Germinal center (tissue), 1 donor: ENCODE data around the gene ZNF462.

Experiments used
- DNase-seq: peaks from one replicate; pipeline ENCODE4 v3.0.0; 2012; ENCODE audit warnings: mixed read lengths, low spot score

The ZNF462 gene

DNA sequence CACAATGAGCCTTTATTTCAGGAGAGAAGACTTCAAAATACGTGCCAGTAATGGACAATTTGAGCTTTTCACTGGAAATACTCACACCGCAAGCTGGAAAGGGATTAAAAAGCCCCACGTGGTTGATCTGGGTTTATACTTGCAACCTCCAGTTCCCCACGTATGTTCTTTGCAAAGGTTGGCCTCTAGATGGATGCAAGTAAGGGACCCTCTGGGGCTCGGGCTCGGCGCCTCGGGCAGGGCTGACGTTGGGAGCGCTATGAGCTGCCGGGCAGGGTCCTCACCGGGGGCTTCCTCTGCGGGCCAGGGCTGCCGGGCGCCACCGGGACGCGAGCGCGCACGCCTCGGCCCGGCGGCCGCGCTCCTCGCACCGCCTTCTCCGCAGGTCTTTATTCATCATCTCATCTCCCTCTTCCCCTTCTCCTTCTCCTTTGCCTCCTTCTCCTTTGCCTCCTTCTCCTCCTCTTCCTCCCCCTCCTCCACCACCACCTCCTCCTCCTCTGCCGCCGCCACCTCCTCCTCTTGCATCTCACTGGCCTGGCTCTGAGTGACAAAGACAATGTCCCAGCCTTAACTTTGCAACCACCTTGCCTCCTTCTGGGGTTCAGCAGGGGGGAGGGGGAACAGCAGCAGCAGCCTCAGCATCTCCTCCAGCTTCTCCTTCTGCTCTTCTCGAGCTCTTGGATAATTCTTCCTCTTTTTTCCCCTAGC is 701 bp upstream of the ZNF462 start:
- no peak for DNase-seq

DNA sequence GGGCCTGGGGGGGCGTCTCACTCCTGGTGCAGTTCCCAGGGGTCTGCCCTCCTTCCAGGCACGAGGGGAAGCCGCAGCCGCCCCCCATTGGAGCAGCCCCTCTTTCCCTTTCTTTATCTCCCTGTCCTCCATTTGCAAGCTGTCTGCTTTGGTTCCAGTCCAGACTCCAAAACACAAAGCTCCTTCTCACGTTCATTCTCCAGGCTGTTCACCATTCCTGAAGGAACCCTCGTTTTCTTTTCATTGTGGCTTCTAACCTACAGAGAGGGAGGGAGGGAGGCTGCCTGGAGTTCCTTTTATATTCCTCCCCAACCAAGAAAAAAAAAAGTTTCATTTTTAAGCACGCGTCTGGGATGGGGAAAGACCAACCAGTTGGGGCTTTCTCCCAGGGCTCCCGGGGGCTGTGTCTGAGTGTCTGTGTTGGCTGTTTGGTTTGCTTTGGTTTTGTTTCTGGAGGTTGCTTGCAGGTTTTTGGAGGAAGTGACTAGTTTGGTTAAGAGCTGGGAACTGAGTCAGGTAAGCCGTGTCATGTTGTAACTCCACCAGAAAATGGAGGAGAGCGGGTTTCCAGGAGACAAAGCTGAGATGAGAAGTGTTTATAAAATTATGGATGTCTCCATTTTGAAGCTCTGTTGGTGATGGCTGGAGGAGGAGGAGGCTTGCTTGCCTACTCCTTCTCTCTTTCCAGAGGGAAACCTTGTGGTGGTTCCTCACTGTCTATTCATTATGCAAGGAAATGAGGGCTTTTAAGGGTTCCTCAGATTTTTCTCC is 1.6 kb downstream of the ZNF462 start:
- no peak for DNase-seq

DNA sequence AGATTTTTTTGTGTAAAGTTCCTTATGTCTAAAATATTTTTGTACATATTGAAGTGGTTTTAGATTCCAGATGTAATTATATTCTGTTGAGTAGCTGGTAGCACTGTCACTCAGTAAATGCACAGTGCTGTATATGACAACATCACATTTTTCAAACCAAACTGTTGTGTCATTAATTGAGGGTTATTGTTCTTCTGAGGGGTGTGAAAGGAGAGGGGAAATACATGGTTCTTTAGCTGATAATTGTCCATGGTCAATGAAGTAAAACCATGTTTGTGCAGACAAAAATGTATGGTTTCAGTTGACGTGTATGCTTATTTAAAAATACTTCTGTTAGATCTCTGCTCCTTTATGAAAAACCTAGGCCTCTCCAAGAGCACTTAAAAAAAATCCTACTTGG is 3.3 kb downstream of the ZNF462 start:
- DNase-seq = no peak

DNA sequence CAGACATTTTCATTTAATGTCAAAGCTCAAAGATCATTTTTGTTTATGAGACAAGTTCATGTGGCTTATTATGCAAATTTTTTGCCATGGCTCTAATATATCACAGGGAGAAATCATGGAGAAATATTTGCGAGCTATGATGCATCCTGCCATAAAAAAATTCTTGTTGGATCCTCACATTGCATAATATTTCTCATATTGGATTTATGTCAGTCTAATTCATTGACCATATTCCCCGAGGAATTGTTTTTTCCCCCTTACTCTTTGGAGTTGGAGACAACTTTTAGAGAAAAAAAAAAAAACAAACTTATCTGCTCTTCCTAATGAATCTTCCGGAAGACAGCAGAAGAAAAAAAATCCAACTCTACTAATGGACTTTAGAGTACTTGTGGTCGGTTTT is 4.3 kb downstream of the ZNF462 start:
- no peak for DNase-seq

DNA sequence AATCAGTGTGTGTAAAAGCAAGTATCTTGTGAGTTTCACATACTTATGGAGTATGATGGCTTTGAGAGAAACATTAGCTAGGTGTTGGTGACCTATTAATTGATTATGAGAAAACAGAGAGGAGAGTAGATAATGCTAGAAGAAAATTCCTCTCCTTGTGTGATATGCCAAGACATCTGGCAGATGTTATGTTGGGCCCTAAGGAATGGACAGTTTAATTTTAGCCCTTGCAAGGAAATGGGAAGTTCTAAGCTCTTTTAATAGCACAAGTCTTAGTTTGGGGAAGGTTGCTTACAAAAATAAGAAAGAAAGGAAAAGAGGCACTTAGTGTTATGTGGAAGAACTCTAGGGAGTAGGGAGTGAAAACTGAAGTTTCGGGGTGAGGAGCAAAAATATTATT is 5.1 kb downstream of the ZNF462 start:
- no peak for DNase-seq

DNA sequence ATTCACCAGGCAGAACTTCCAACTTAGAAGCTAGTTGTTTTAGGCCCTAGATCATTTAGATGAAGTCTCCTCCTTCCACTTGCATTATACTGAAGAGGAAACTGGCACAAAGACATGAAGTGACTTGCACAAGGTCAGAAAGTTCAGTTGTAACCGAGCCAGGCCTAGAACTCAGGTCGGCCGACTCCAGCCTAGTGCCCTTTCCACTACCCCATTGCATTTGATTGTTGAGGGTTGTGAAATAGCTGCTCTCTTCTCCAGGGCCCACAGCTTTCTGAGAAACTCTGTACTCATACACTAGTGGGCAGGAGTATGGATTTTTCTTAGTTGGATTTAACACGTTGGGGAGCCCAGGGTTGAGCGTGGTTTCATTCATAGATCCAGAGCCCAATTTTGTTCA is 5.6 kb downstream of the ZNF462 start:
- no peak for DNase-seq

DNA sequence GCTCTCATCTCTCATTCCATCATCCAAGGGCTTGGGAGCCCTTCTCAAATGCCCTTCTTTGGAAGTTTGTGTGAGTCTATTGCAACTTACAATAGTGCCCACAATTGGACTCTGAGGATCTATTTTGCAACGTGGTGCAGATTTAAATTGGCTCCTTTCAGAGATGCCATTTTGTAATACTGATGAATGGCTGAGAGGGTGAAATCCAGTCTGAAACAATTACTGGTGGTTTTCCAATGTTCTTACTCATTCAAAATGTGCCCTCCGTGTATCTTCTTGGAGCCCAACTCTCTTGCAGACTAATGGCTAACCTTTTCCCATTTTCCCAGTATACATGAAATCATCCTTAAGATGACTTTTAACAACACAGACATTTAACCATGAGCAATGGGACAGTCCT is 6.1 kb downstream of the ZNF462 start:
- no peak for DNase-seq

DNA sequence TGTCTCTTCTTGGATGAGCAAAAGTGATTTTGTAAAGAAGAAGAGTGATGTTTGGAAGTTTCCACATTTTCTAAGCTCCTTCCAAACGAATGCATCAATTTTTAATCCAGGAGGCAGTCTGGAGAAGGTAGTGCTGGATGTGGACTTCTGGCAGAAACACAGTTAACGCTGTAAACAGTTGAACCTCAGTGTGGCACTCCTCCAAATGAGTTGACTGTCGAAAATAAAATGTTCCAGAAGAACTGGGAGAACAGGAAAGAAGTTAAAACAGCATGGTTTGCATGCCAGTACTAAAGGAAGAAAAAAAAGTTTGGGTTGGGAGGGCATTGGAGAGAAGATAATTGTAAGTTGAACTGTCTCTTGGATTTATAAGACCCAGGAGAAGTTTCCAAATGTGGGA is 6.5 kb downstream of the ZNF462 start:
- DNase-seq = no peak

DNA sequence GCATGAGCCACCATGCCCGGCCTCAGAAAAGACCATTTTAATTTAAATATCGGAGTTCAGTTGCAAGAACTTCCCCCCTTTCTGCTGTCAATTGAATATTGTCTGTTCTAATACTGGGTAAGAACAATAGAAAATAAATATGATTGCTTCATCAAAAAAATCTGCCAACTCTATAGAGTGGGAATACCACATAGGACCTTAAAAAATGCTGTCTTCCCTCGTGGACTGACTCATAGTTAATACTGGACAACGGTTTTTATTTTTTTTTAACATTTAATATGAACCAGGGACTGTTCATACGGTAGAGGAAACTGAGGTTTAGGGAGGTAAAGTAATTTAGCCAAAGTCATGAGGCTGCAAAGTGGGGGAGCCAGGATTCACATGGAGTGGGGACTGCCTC is 9.7 kb downstream of the ZNF462 start:
- DNase-seq = no peak

DNA sequence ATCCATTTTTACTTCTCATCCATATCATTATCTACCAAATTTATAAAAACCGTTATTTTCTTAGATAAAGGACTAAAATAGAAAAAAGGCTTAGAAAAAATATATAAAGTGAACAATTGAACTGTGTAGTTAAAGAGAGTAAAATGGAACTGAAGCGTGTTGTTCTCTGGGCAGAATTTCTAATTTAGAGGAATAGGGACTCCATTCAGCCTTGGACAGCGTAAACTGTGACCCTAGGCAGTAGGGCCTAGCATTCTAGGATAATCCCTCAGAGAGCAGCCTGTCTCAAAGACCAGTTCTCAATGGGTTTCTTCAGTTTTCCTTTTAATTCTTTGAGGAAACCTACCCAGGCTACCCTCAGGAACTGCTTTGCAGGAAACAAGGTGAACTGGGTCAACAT is 11.1 kb downstream of the ZNF462 start:
- DNase-seq = no peak

DNA sequence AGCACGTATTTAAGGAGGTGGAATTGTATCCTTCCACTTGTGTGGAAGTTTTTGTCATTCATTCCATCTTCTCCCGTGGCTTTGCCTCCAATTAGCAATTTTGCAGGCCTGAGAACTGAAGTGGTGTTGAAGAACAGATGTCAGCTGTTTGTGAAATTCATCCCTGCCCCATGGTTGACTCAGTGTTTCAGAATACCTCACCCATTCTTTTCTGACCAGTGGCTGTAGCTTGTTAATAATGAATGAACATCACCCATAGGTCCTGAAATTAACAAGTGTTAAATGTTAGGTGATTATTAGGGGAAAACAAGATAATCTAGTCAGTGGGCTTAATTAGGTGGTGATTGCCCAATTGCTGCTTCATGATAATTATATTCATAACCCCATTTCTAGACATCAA is 11.7 kb downstream of the ZNF462 start:
- no peak for DNase-seq

DNA sequence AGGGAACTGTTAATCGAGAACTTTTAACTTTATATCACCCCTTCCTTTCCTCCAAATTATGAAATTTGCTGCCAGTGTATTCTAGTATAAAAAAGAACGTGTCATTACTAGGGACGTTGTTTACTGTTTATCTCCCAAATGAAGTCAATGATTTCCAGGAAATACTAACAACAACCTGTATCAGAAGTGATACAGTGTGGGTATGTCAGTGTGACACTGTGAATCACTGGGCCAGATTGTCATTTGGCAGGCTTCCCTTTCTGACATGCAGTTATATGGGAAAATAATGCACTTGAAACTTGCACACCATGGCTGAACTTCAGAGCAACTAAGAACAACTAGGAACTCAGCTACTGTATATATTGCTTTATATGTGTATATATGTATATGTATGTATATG is 12.6 kb downstream of the ZNF462 start:
- no peak for DNase-seq

DNA sequence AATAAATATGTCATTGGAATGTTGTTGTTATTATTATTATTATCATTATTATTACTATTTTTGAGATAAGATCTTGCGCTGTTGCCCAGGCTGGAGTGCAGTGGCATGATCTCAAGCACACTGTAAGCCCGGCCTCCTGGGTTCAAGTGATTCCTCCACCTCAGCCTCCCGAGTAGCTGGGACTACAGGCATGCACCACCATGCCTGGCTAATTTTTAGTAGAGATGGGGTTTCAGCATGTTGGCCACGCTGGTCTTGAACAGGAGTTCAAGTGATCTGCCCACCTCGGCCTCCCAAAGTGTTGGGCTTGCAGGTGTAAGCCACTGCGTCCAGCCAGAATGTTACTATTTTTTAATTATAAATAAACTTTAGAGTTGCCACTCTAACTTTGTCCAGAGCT is 14.4 kb downstream of the ZNF462 start:
- no peak for DNase-seq

DNA sequence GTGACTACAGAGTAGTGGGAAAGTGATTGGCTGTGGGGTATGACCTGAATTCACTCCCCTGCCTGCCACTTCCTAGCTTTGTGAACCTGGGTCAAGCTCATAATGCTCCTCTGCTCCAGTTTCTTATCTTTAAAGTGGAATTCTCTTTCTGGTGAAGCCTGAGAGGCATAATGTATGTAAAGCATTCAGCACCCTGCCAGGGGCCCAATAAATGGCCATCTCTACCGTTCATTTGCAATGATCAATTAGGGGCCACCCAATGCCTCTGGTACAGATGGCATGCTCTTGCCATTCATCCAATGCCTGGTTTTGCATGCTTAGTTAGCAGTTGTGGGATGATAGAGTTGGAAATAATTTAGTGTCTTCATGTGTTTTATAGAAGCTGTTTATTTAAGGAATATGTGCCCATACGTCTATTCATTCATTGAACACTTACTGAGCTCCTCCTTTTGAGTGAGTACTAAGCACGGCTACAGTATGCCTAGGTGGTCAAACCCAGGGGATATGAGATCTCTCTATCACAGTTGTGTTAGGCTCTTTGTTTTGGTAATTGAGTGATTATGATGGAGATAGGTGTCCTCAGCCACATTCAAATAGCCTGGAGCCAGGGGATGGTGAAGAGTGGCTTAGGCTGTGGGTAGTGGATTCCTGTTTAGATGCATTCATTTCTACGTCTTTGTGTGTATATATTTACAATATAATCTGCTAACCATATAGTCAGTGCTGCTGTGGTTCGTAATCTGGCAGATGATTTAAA is 15.3 kb downstream of the ZNF462 start:
- no peak for DNase-seq

DNA sequence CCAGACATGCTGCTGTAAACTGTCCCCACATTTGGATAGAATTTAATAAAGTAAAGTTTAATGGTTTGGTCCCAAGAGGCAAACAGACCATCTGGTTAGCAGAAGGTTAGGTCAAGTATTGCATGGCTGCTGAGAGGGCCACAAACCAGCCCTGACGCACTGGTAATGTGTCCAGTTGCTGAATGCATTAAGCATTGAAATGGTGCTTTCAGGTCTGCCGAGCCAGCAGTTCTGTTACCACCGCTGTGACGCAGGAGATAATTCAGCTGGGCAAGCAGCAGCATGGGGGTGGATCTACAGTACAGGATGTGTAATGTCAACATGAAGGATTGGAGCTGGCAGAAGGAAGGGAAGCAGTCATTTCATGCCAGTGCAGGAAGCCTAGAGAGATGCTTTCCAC is 16.0 kb downstream of the ZNF462 start:
- no peak for DNase-seq

DNA sequence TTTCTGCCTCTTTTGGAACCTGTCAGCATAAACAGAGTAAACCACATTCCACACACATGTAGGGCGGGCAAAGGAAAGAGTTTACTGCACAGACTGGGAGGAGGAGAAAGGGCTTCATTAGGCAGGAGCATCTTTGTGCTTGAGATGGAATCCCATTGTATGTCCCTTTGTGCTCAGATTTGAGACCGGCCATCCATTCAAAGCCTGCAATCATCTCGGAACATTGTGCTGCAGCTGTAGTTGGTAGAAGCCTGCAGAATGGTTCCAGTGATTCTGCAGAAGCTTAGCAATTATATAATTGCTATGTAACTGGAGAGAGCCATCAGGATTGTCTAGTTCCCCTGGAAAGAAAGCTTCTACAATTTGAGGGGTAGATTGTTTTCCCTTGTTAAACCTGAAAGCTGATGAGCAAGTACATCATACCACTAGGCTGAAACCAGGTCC is 16.5 kb downstream of the ZNF462 start:
- DNase-seq = no peak

DNA sequence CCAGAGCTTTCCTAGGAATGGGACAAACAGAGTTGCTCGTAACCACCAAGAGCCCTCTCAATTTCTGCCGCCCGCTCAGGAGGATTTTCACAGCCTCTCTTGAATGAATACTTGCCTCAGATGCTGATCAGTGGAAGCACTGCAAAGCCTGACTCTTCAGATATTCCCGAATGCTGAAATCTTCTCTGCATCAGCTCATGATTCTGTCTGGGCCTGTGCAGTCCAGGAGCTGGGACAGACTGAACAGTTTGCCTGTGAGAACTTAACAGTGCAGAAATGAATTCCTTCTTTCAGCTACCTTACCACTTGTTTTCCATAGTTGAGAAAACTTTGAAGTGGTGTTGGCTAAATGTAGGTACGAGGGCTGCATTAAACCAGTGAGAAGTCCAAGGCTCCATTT is 17.1 kb downstream of the ZNF462 start:
- DNase-seq = no peak

DNA sequence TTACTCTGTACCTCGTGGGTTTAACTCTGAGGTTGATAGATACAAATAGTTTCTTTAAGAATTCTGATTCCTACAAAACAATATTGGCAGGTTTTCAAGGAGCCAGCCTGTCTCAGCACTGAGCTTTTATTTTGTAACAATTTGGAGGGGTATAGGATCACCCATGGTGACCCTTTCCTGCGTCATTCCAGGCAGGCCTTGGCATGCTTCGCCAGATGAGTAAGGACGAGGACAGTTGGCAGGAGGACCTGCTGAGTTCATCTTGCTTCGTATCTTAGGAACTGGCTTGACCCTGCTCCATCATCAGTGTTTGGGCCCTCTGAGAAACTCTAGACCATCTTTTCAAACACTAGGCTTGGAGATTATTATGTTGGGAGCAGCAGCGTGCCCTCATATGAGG is 17.9 kb downstream of the ZNF462 start:
- DNase-seq = no peak

DNA sequence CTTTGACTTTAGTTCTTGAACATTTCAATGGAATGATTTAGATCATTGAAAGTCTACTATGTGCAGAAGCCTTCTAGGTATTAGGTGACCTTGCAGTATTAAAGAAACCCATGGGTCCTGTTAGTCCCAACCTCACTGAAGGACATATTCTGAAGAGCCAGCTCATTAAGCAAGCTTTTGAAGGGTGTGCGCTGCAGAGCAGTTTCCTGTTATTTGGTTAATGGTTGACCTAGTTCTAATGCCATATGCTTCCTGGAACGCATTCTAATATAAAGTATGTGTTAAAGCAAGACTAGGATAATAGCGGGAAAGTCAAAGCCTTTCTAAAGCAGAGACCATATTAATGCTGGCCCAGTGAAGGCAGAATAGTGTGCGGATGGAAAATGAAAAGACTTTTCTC is 20.1 kb downstream of the ZNF462 start:
- no peak for DNase-seq

DNA sequence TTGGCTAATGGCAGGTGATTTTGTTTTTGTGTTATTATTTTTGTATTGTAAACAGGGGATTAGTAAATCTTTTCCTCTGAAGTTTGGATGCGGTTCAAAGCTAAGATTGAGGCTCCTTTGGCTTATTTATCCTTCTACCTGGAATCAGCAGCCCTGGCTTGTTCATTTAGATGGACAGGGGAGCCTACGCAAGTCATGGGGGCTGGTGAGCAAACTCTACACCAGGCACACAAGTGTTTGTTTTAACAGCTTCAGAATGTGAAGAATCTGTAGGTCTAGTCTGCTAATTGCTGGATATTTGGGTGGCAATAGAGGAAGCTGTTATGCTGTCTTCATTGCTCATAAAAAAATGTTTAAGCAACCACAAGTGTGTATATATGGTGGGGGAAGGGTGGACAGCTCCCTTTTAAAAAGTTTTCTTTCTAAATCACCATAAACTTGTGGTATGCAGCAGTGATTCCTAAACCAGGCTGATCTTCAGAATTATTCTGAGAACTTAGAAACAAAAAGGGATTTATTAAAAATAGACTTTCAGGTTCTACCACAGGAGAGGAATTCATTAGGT is 20.7 kb downstream of the ZNF462 start:
- DNase-seq = no peak

DNA sequence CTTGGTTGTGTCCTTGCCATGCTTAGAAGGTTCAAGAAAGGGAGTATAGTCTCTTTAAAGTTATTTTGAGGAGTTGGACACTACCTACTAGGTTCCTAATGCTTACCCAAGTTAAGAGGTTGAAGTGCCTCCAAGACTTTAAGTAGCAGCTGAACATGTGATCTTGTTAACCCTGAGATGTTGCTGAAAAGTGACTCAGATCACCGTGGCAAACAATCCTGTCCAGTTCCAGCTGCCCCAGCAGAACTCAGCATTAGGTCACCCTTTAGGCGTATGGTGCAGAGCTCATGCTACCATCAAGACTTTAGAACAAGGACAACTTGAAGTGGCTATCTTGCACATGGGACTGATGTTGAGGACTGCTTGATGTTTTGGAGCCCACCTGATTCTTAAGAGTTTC is 22.5 kb downstream of the ZNF462 start:
- no peak for DNase-seq

DNA sequence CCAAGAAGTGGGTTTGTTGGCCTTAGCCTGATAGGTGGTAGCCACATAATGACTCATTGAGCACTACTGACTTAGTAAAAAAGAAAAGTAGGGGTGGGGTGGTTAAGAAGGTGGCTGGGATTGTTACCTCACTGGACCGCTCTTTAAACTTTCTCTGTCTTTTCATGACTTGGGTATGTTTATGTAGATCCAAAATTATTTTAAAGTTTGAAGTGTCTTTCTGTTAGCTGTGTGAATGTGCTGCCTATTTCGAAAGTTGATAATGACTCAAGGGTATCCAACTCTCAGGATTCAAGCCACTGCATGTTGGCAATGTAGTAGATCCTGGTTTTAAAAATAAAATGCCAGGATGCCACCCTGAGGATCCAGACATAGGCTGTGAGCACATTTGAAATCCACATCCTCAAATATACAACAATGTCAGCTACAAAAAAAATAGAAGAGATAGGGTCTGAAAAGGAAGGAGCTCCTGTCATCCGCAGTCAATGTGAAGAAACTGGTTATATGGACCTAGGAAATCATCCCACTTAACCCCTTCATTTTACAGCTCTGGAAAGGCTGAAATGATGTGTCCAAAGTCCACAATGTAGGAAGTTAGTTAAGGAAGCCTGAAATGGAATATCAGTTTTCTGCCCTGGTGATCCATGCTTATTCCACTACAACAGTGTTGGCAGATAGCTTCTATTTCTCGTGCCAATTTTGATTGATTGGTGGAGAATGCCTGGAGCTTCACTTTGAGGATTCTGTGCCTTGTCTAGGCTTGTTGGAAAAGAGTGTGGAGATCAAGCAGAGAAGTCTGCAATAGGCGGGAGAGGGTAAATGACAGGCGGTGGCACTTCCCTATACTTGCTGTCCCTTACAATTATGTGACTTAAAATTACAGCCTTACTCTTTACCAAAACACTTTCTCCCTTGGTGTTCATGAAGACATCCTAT is 23.4 kb downstream of the ZNF462 start:
- DNase-seq = no peak
